Memory B cell (primary cell): ENCODE data around the gene SLC46A1.

Experiments used
- ATAC-seq: fragments of 150-1000 bp; cut with Tn5 transposase; 2 replicates; pipeline ENCODE4 v1.10.0; 2021; ENCODE audit warnings: low read depth, mild to moderate bottlenecking, moderate library complexity
- DNase-seq, 2 donors: peaks; one replicate each; pipeline ENCODE4 v3.0.0; 2022; ENCODE audit warnings: low spot score in 2 of 2
- H3K27ac Mint-ChIP-seq: one replicate; pipeline ENCODE4 v1.8.0; 2022; ENCODE audit warnings: mild to moderate bottlenecking, moderate library complexity, mixed read lengths
- H3K27me3 Mint-ChIP-seq: one replicate; pipeline ENCODE4 v1.8.0; 2022; ENCODE audit warnings: mixed read lengths
- H3K36me3 Mint-ChIP-seq: one replicate; pipeline ENCODE4 v1.8.0; 2022; ENCODE audit warnings: mild to moderate bottlenecking, mixed read lengths
- H3K4me1 Mint-ChIP-seq: one replicate; pipeline ENCODE4 v1.8.0; 2022; ENCODE audit warnings: mixed read lengths
- H3K4me3 Mint-ChIP-seq: one replicate; pipeline ENCODE4 v1.8.0; 2022; ENCODE audit warnings: mild to moderate bottlenecking, moderate library complexity, mixed read lengths
- H3K9me3 Mint-ChIP-seq: one replicate; pipeline ENCODE4 v1.8.0; 2022; ENCODE audit warnings: mixed read lengths

Gene SLC46A1

DNA sequence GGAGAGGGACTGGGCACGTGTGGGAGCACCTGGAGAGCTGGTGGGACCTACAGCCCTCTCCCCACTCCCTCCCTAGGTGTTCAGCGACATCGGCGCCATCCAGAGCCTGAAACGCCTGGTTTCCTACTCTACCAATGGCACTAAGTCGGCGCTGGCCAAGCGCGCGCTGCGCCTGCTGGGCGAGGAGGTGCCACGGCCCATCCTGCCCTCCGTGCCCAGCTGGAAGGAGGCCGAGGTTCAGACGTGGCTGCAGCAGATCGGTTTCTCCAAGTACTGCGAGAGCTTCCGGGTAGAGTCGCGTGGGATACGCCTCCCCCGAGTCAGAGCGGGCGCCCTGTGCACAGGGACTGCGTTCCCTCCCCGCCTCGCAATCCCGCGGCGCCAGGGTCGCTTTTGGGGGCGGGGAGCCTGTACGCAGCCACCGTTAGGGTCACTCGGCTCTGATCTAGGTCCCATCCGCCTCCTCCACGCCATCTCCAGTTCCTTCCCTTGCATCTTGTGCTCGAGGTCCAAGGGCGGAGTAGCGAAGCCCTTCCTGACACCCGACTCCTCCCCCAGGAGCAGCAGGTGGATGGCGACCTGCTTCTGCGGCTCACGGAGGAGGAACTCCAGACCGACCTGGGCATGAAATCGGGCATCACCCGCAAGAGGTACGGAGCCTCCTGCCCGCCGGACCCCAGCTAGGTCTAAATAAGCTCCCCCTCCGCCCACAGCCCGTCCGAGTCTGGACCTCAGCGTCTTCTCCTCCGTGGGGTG lies 21.6 kb downstream of the SLC46A1 start:
- Mint-ChIP-seq H3K27me3 (peaks cover 10% of the 10 kb centered on the region), H3K36me3 (peaks cover 12% of the 10 kb centered on the region), H3K4me1 (peaks cover 15% of the 10 kb centered on the region), H3K27ac (peak overlapping the region; percentile 35), H3K9me3 (no peaks in the 10 kb centered on the region), H3K4me3 (peak overlapping the region; percentile 92)
- ATAC-seq, result peak; percentile 85
- no peak for DNase-seq

- DNase-seq, result no peak
- Mint-ChIP-seq H3K4me3 (peak overlapping the region; percentile 30), H3K36me3 (peaks cover 10% of the 10 kb centered on the region), H3K27me3 (peaks cover 10% of the 10 kb centered on the region), H3K27ac (no peak overlapping the region), H3K4me1 (peaks cover 17% of the 10 kb centered on the region), H3K9me3 (no peaks in the 10 kb centered on the region)
- no peak for ATAC-seq
Measured at GRCh38 chr17:28381141-28381825, 24.7 kb downstream of the SLC46A1 start.

DNA sequence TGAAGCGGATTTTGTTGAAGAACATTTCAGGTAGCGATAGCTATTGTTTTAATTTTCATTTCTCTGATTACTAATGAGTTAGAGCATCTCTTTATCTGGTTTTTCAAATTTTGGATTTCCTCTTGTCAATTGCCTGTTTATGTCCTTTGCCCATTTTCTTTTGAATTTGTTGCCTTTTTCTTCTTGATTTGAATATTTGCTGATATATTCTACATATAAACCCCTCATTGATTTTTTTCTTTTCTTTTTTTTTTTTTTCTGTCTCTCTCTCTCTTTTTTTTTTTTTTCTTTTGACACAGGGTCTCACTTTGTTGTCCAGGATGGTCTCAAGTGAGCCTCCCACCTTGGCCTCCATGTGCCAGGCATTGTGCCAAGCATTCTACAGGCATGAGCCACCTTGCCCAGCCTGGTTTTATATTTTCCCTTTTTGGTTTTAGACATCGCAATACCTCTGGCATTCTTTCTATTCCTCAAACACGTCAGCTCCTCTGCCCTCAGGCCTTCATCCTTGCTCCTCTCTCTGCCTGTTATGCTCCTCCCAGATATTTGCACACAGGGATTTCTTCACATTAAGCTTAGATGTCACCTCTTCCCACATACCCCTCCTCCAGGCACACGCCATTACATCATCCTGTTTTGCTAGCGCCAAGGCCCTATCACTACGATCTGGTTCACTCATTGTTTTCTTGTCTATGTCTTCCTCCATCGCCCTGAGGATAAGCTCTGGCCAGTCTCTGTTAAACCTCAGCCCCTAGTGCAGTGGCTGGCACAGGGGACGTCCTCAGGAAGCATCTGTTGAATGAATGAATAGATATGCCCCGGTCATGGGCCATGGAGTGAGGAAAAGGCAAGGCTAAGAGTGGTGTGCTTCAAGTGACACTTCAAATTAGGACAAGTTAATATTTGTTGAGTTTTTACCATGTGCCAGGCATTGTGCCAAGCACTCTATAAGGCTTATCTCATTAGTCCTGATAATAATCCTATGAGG lies 25.9 kb downstream of the SLC46A1 start:
- no peak overlapping the region for H3K4me3 Mint-ChIP-seq

DNA sequence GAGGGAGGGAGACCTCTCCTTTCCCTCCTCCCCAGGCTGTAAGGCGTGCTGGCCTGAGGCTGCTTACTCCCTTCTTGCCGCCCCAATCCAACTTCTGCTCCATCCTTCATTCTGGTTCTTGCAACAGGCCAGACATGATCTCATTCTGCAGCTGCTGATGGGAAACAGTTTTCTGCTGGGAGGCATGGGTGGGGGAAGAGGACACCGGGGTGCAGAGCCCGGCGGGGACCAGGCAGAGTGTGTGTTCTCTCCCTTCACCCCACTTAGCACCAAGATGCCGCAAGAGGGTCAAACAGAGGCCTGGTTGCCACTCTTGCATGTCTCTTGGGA lies 33.1 kb downstream of the SLC46A1 start:
- Mint-ChIP-seq H3K27me3 (no peaks in the 10 kb centered on the region), H3K4me1 (peaks cover 21% of the 10 kb centered on the region), H3K27ac (no peak overlapping the region), H3K36me3 (no peaks in the 10 kb centered on the region), H3K9me3 (no peaks in the 10 kb centered on the region), H3K4me3 (peak overlapping the region; percentile 72)
- ATAC-seq, result no peak
- no peak for DNase-seq

More for the DNA sequence above, 25.9 kb downstream of the SLC46A1 start:
- Mint-ChIP-seq H3K27ac (no peak overlapping the region), H3K4me1 (peaks cover 12% of the 10 kb centered on the region), H3K27me3 (peaks cover 6% of the 10 kb centered on the region), H3K36me3 (peaks cover 10% of the 10 kb centered on the region), H3K9me3 (no peaks in the 10 kb centered on the region)
- DNase-seq (no peak), ATAC-seq (no peak)

DNA sequence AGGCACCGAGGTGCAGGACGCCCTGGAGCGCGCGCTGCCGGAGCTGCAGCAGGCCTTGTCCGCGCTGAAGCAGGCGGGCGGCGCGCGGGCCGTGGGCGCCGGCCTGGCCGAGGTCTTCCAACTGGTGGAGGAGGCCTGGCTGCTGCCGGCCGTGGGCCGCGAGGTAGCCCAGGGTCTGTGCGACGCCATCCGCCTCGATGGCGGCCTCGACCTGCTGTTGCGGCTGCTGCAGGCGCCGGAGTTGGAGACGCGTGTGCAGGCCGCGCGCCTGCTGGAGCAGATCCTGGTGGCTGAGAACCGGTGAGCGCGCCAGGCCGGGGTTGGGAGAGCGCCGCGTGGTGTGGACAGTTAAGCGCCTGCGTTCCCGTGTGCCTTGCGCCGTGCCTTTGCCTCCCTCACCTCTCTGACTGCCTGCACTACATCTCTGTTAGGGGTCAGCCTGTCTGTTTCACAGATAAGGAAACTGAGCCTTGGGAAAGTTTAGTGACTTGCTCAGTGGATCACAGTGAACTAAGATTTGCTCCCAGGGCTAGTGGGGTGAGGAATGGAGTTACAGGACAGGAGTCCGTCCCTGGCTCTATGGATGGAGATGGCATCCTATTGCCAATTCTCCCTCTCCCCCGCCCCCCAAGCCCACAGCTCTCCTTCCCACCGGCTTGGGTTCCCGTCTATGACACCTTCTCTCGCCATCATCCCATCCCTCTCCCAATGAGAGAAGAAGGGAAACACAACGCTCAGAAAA lies 33.6 kb downstream of the SLC46A1 start:
- no peaks in the 10 kb centered on the region for H3K9me3 Mint-ChIP-seq
- ATAC-seq (peak; percentile 3), DNase-seq (no peak)
- peak overlapping the region; percentile 72 for H3K4me3 Mint-ChIP-seq
- H3K4me1 Mint-ChIP-seq, result peaks cover 21% of the 10 kb centered on the region
- peak overlapping the region; percentile 83 for H3K27ac Mint-ChIP-seq
- no peaks in the 10 kb centered on the region for H3K27me3 Mint-ChIP-seq
- H3K36me3 Mint-ChIP-seq, result no peaks in the 10 kb centered on the region

GRCh38 chr17:28371245-28372202 lies 34.5 kb downstream of the SLC46A1 start, which contains the start of gene SARM1:
Gene SARM1 (plus strand): TSS chr17:28371694. CDS start chr17:28372033, 339 bp downstream.
- Mint-ChIP-seq H3K27me3 (no peaks in the 10 kb centered on the region), H3K36me3 (peaks cover under 1% of the 10 kb centered on the region), H3K4me3 (peak within 1 kb of the TSS; percentile 97), H3K27ac (peak within 1 kb of the TSS; percentile 83), H3K9me3 (no peaks in the 10 kb centered on the region), H3K4me1 (peaks cover 21% of the 10 kb centered on the region)
- DNase-seq, result peak; percentile 73 to 74
- peak; percentile 89 for ATAC-seq

- DNase-seq, result no peak
- peak overlapping the region; percentile 83 for H3K27ac Mint-ChIP-seq
- H3K36me3 Mint-ChIP-seq, result peaks cover 3% of the 10 kb centered on the region
- peaks cover 21% of the 10 kb centered on the region for H3K4me1 Mint-ChIP-seq
- H3K9me3 Mint-ChIP-seq, result no peaks in the 10 kb centered on the region
- ATAC-seq, result no peak
- no peaks in the 10 kb centered on the region for H3K27me3 Mint-ChIP-seq
- peak overlapping the region; percentile 97 for H3K4me3 Mint-ChIP-seq
Measured at GRCh38 chr17:28370744-28371103, 35.3 kb downstream of the SLC46A1 start.

DNA sequence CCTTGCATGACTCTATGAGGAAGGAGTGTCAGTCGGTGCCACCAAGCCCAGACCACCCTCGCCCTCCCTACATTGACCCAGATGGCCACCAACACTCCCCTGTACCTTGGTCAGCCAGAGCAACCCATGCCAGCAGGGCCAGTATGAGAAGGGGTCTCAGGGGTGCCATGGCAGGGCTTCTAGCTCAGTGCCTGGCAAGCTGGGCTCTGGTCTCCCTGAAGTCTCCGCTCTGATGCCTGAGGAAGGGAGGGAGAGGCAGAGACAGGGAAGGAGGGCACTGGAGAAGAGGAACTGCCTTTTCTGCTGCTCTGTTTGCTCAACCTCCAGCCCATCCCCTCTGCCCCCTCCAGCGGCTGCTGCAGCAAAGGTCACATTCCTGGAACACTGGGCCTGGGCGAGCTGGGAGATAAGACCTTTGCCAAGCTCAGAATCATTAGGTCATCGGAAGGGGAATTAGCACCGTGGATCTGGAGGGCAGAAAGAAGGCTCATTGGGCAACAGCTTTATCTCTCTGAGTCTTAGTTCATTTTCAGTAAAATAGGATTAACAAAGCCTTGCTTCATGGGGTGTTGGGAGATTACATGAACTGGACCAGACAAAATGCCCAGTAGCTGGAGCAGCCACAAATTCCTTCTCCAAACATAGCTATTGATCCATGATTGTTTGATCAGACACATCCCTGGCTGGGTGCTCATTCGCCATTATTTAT lies 35.8 kb downstream of the SLC46A1 start, which contains the start of gene VTN:
TSS of gene VTN (minus strand) at position 273 of the 709 bp plus-strand sequence. CDS start at position 169, 104 bp downstream.
- H3K4me1 Mint-ChIP-seq, result peaks cover 21% of the 10 kb centered on the region
- peak within 1 kb of the TSS; percentile 97 for H3K4me3 Mint-ChIP-seq
- peak within 1 kb of the TSS; percentile 83 for H3K27ac Mint-ChIP-seq
- H3K9me3 Mint-ChIP-seq, result no peaks in the 10 kb centered on the region
- no peak for ATAC-seq
- peaks cover 3% of the 10 kb centered on the region for H3K36me3 Mint-ChIP-seq
- no peaks in the 10 kb centered on the region for H3K27me3 Mint-ChIP-seq
- DNase-seq, result no peak

- H3K27ac Mint-ChIP-seq, result no peak overlapping the region
- DNase-seq (no peak), ATAC-seq (no peak)
- H3K4me1 Mint-ChIP-seq, result peaks cover 21% of the 10 kb centered on the region
- H3K27me3 Mint-ChIP-seq, result no peaks in the 10 kb centered on the region
- no peaks in the 10 kb centered on the region for H3K9me3 Mint-ChIP-seq
- H3K36me3 Mint-ChIP-seq, result peaks cover 3% of the 10 kb centered on the region
- H3K4me3 Mint-ChIP-seq, result no peak overlapping the region
Measured at GRCh38 chr17:28369684-28370034, 36.4 kb downstream of the SLC46A1 start.

- peaks cover 21% of the 10 kb centered on the region for H3K4me1 Mint-ChIP-seq
- H3K36me3 Mint-ChIP-seq, result peaks cover 3% of the 10 kb centered on the region
- ATAC-seq, result no peak
- H3K4me3 Mint-ChIP-seq, result no peak overlapping the region
- no peak for DNase-seq
- H3K27me3 Mint-ChIP-seq, result no peaks in the 10 kb centered on the region
- H3K27ac Mint-ChIP-seq, result peak overlapping the region; percentile 31
- no peaks in the 10 kb centered on the region for H3K9me3 Mint-ChIP-seq
Measured at GRCh38 chr17:28368915-28369683, 36.9 kb downstream of the SLC46A1 start.

GRCh38 chr17:28368306-28368831 lies 37.6 kb downstream of the SLC46A1 start:
- Mint-ChIP-seq H3K27ac (no peak overlapping the region), H3K9me3 (no peaks in the 10 kb centered on the region), H3K27me3 (no peaks in the 10 kb centered on the region), H3K36me3 (peaks cover 5% of the 10 kb centered on the region), H3K4me3 (no peak overlapping the region), H3K4me1 (peaks cover 21% of the 10 kb centered on the region)
- DNase-seq (no peak), ATAC-seq (no peak)
